SK-N-SH (cell line): Measurements from ENCODE around the gene IL1F10. TPM values are rescaled to one million over a fixed set of nuclear protein-coding genes. Genes with fewer than 3 reads are reported as not detected.
A peak's percentile ranks its signal among the peaks of the same experiment; 100 is the strongest.

ENCODE experiments used
- CTCF ChIA-PET: fragments of 300-600, 350-600 bp; formaldehyde crosslinking; extraction: SDS; loops from one replicate; lab custom pipeline; 2021; lab: Yijun Ruan, JAX
- POLR2A ChIA-PET: fragments of 350-600 bp; sonication (Branson Sonifier 250); formaldehyde crosslinking; extraction: SDS; loops from one replicate; lab custom pipeline; 2020; ENCODE audit warnings: antibody characterized with exemption, inconsistent platforms; lab: Yijun Ruan, JAX
- DNase-seq: peaks from one replicate; pipeline ENCODE4 v3.0.0; 2012
- H2AFZ ChIP-seq: fragments of 200-600 bp; sonication (generic); 2 replicates; pipeline ENCODE4 v1.8.1; 2016; ENCODE audit warnings: antibody characterized with exemption, mild to moderate bottlenecking, low read depth
- H3F3A ChIP-seq: fragments of 200-600 bp; sonication (generic); replicated peaks from 2 replicates; pipeline ENCODE3; 2016; ENCODE audit warnings: antibody characterized with exemption, mild to moderate bottlenecking; ENCODE audit not compliant: insufficient read depth
- H3K27ac ChIP-seq, 2 experiments: fragments of 200-500 bp in 1 of 2; fragments of 200-600 bp in 1 of 2; sonication (Bioruptor generic) in 1 of 2; sonication (generic), shearing (Covaris generic) in 1 of 2; 2 replicates each; pipeline versions ENCODE4 v1.5.1 to v1.6.1; 2014 to 2016; ENCODE audit warnings: low read depth in 2 of 2, inconsistent platforms in 1 of 2, low read length in 1 of 2, mild to moderate bottlenecking in 1 of 2, mixed read lengths in 1 of 2
- H3K27me3 ChIP-seq: fragments of 200-600 bp; sonication (generic), shearing (Covaris generic); 2 replicates; pipeline ENCODE4 v1.6.1; 2016; ENCODE audit warnings: mixed run types; ENCODE audit not compliant: insufficient read depth
- H3K36me3 ChIP-seq, 2 experiments: fragments of 200-500 bp in 1 of 2; fragments of 200-600 bp in 1 of 2; sonication (Bioruptor generic) in 1 of 2; sonication (generic) in 1 of 2; replicated peaks in 1 of 2; 2 replicates each; pipeline versions ENCODE3 to v1.5.1; 2014 to 2016; ENCODE audit warnings: low read length in 1 of 2, mild to moderate bottlenecking in 1 of 2; ENCODE audit not compliant: insufficient read depth in 2 of 2, control insufficient read depth in 1 of 2
- H3K4me1 ChIP-seq, 2 experiments: fragments of 200-500 bp in 1 of 2; fragments of 200-600 bp in 1 of 2; sonication (Bioruptor generic) in 1 of 2; sonication (generic), shearing (Covaris generic) in 1 of 2; 2 replicates each; pipeline versions ENCODE4 v1.5.1 to v1.6.1; 2014 to 2016; ENCODE audit warnings: low read depth in 1 of 2, low read length in 1 of 2, mixed run types in 1 of 2; ENCODE audit not compliant: insufficient read depth in 2 of 2, control insufficient read depth in 1 of 2
- H3K4me2 ChIP-seq: fragments of 200-600 bp; sonication (generic), shearing (Covaris generic); 2 replicates; pipeline ENCODE4 v1.6.1; 2017; ENCODE audit warnings: mixed run types
- H3K4me3 ChIP-seq, 2 experiments: fragments of 200-500 bp in 1 of 2; fragments of 200-600 bp in 1 of 2; sonication (Bioruptor generic) in 1 of 2; sonication (generic), shearing (Covaris generic) in 1 of 2; 2 replicates each; pipeline versions ENCODE4 v1.5.1 to v1.8.1; 2014 to 2016; ENCODE audit warnings: low read depth in 2 of 2, inconsistent platforms in 1 of 2, low read length in 1 of 2, mild to moderate bottlenecking in 1 of 2, mixed read lengths in 1 of 2, moderate library complexity in 1 of 2
- H3K79me2 ChIP-seq: fragments of 200-600 bp; sonication (generic); 2 replicates; pipeline ENCODE4 v1.8.1; 2017; ENCODE audit warnings: mild to moderate bottlenecking; ENCODE audit not compliant: insufficient read depth
- H3K9ac ChIP-seq: fragments of 200-600 bp; sonication (generic); 2 replicates; pipeline ENCODE4 v1.6.1; 2017; ENCODE audit warnings: mixed run types
- H3K9me2 ChIP-seq: fragments of 200-600 bp; sonication (generic); 2 replicates; pipeline ENCODE4 v1.6.1; 2017; ENCODE audit warnings: mixed run types
- H3K9me3 ChIP-seq: fragments of 200-600 bp; sonication (generic); 2 replicates; pipeline ENCODE4 v1.6.1; 2017; ENCODE audit warnings: mixed run types, mild to moderate bottlenecking, moderate library complexity
- H4K20me1 ChIP-seq: fragments of 200-600 bp; sonication (generic); 2 replicates; pipeline ENCODE4 v1.6.1; 2017; ENCODE audit warnings: mild to moderate bottlenecking, mixed run types; ENCODE audit not compliant: insufficient read depth
- CHD2 ChIP-seq: fragments of 150-350 bp; IDR thresholded peaks from 2 replicates; pipeline ENCODE4 v1.6.1; 2018; ENCODE audit warnings: low read length; ENCODE audit not compliant: partially characterized antibody
- CTCF ChIP-seq: fragments of 200-600 bp; sonication (generic); IDR thresholded peaks from 2 replicates; pipeline ENCODE4 v1.6.1; 2017; ENCODE audit warnings: antibody characterized with exemption, mild to moderate bottlenecking, moderate library complexity
- GABPA ChIP-seq: IDR thresholded peaks from 2 replicates; pipeline ENCODE4 v1.4.0; 2012; ENCODE audit warnings: low read depth, mild to moderate bottlenecking
- GATA2 ChIP-seq: sonication (generic); formaldehyde crosslinking; IDR thresholded peaks from 2 replicates; pipeline ENCODE4 v1.5.0; 2020; ENCODE audit warnings: mild to moderate bottlenecking, missing genetic modification reagents
- JUND ChIP-seq: IDR thresholded peaks from 2 replicates; pipeline ENCODE4 v1.4.0; 2012
- MAX ChIP-seq: IDR thresholded peaks from 2 replicates; pipeline ENCODE4 v1.4.0; 2012; ENCODE audit warnings: low read depth
- MEF2A ChIP-seq: IDR thresholded peaks from 2 replicates; pipeline ENCODE4 v1.4.0; 2012; ENCODE audit warnings: low read depth, borderline replicate concordance
- NFIC ChIP-seq: IDR thresholded peaks from 2 replicates; pipeline ENCODE4 v1.4.0; 2012; ENCODE audit warnings: borderline replicate concordance
- SMC3 ChIP-seq: IDR thresholded peaks from 2 replicates; pipeline ENCODE4 v1.6.1; 2012; ENCODE audit warnings: low read depth, low read length, improper control_type of control experiment
- TCF12 ChIP-seq: IDR thresholded peaks from 2 replicates; pipeline ENCODE4 v1.4.0; 2012
- WGBS: methylation state at CpG from one replicate; pipeline ENCODE4 v1.1.6; 2017; ENCODE audit warnings: low lambda C conversion rate; 5-methylcytosine and 5-hydroxymethylcytosine counted together
- polyA plus RNA-seq, 3 experiments: library from polyadenylated mRNA; depleted of rRNA; stranded (reverse); fragments of >200 nt; gene quantifications; 2 replicates each; pipeline ENCODE4 v1.2.3, GENCODE V29; 2012

IL1F10 gene
- polyA plus RNA-seq, 1 of the 3 experiments (the other 2 are of a cell fraction): not detected

GRCh38 chr2:113084249-113085000 is 16.7 kb downstream of the IL1F10 start:
- no peak for DNase-seq
- Histone ChIP-seq H3K79me2 (no peaks in the 10 kb centered on the region), H3K4me1 (no peaks in the 10 kb centered on the region), H3K9me2 (no peaks in the 10 kb centered on the region), H3K4me3 (no peak overlapping the region), H2AFZ (no peak overlapping the region), H3K36me3 (no peaks in the 10 kb centered on the region), H3K4me2 (no peak overlapping the region), H3F3A (no peaks in the 10 kb centered on the region), H4K20me1 (no peaks in the 10 kb centered on the region), H3K9me3 (no peaks in the 10 kb centered on the region), H3K27ac (no peak overlapping the region), H3K27me3 (no peaks in the 10 kb centered on the region; the same call in 1 of the 2 replicates), H3K9ac (no peak overlapping the region)
- 1% methylated on average over 5 of the region's 5 CpGs for WGBS
- ChIA-PET POLR2A (no interaction called here), CTCF (interaction anchor here (0.6 to 1.1 kb wide), 3 partner anchors 9 to 114 kb away, joined by 3 to 4 read pairs (median 4); no protein-coding TSS in a partner anchor)
- TF ChIP-seq MAX (no peak), GATA2 (no peak), NFIC (no peak), SMC3 (no peak), CTCF (peak; percentile 48)

GRCh38 chr2:113085542-113085941 is 17.8 kb downstream of the IL1F10 start:
- Histone ChIP-seq H4K20me1 (no peaks in the 10 kb centered on the region), H3K4me1 (no peaks in the 10 kb centered on the region), H3K9me3 (no peaks in the 10 kb centered on the region), H3F3A (no peaks in the 10 kb centered on the region), H2AFZ (no peak overlapping the region), H3K36me3 (no peaks in the 10 kb centered on the region), H3K27ac (no peak overlapping the region), H3K9ac (no peak overlapping the region), H3K9me2 (no peaks in the 10 kb centered on the region), H3K79me2 (no peaks in the 10 kb centered on the region), H3K4me2 (no peak overlapping the region), H3K27me3 (no peaks in the 10 kb centered on the region; the same call in 1 of the 2 replicates), H3K4me3 (no peak overlapping the region)
- 3% methylated on average over 2 of the region's 2 CpGs for WGBS
- POLR2A ChIA-PET: no interaction called here
- no peak for DNase-seq
- CTCF ChIA-PET: interaction anchor here (0.9 to 1.1 kb wide), 3 partner anchors 10 to 119 kb away, joined by 3 to 4 read pairs (median 4); no protein-coding TSS in a partner anchor
- no peak for TF ChIP-seq JUND
- no peak for TF ChIP-seq CTCF
- no peak for TF ChIP-seq TCF12
- TF ChIP-seq GABPA: no peak
- no peak for TF ChIP-seq CHD2
- no peak for TF ChIP-seq MEF2A
